Chondrocyte (in vitro differentiated cells): ENCODE measurements around the gene PARP11. TPM values are rescaled to one million over a fixed set of nuclear protein-coding genes. Genes with fewer than 3 reads are reported as not detected.

Source experiments
- DNase-seq: peaks from one replicate; pipeline ENCODE4 v3.0.0; 2021; ENCODE audit warnings: mixed read lengths, low spot score
- H3K27ac Mint-ChIP-seq: one replicate; pipeline ENCODE4 v1.8.0; 2021; ENCODE audit warnings: mild to moderate bottlenecking, moderate library complexity, mixed read lengths; ENCODE audit not compliant: unreplicated experiment
- H3K27me3 Mint-ChIP-seq: 2 replicates; pipeline ENCODE4 v1.8.0; 2021; ENCODE audit warnings: low read depth, mixed read lengths
- H3K36me3 Mint-ChIP-seq: 2 replicates; pipeline ENCODE4 v1.8.0; 2021; ENCODE audit warnings: low read depth, mixed read lengths
- H3K4me1 Mint-ChIP-seq: 2 replicates; pipeline ENCODE4 v1.8.0; 2021; ENCODE audit warnings: low read depth, mild to moderate bottlenecking, mixed read lengths
- H3K4me3 Mint-ChIP-seq: one replicate; pipeline ENCODE4 v1.8.0; 2021; ENCODE audit warnings: mild to moderate bottlenecking, moderate library complexity, mixed read lengths; ENCODE audit not compliant: unreplicated experiment
- H3K9me3 Mint-ChIP-seq: 2 replicates; pipeline ENCODE4 v1.8.0; 2021; ENCODE audit warnings: low read depth, mixed read lengths
- CTCF ChIP-seq: fragments of 200-600 bp; sonication (generic); IDR thresholded peaks from 2 replicates; pipeline ENCODE4 v1.5.0; 2021; ENCODE audit warnings: antibody characterized with exemption, mild to moderate bottlenecking, moderate library complexity
- total RNA-seq: library from RNA; stranded (reverse); gene quantifications from 3 replicates; pipeline ENCODE4 v1.2.1, GENCODE V29; 2021

Gene PARP11
- total RNA-seq, 1 donor from 2014 or later, result 10.2 TPM

GRCh38 chr12:3810540-3810939, 62.7 kb downstream of the PARP11 start:
- no peaks in the 10 kb centered on the region for H3K27me3 Mint-ChIP-seq
- no peak for DNase-seq
- no peak overlapping the region for H3K4me3 Mint-ChIP-seq
- peaks cover 9% of the 10 kb centered on the region for H3K36me3 Mint-ChIP-seq
- no peaks in the 10 kb centered on the region for H3K4me1 Mint-ChIP-seq
- TF ChIP-seq CTCF, result no peak
- H3K27ac Mint-ChIP-seq, result no peak overlapping the region
- no peaks in the 10 kb centered on the region for H3K9me3 Mint-ChIP-seq

- TF ChIP-seq CTCF, result no peak
- Mint-ChIP-seq H3K4me3 (no peak overlapping the region), H3K4me1 (no peaks in the 10 kb centered on the region), H3K36me3 (peaks cover 5% of the 10 kb centered on the region), H3K27me3 (no peaks in the 10 kb centered on the region), H3K9me3 (no peaks in the 10 kb centered on the region), H3K27ac (no peak overlapping the region)
- no peak for DNase-seq
Observed at GRCh38 chr12:3810016-3810370, 63.2 kb downstream of the PARP11 start.

GRCh38 chr12:3809357-3810015, 63.7 kb downstream of the PARP11 start:
- H3K36me3 Mint-ChIP-seq, result peaks cover 5% of the 10 kb centered on the region
- H3K4me3 Mint-ChIP-seq, result no peak overlapping the region
- no peak for TF ChIP-seq CTCF
- no peaks in the 10 kb centered on the region for H3K27me3 Mint-ChIP-seq
- H3K9me3 Mint-ChIP-seq, result no peaks in the 10 kb centered on the region
- DNase-seq, result no peak
- H3K27ac Mint-ChIP-seq, result no peak overlapping the region
- H3K4me1 Mint-ChIP-seq, result no peaks in the 10 kb centered on the region

- no peaks in the 10 kb centered on the region for H3K9me3 Mint-ChIP-seq
- H3K4me1 Mint-ChIP-seq, result no peaks in the 10 kb centered on the region
- H3K27ac Mint-ChIP-seq, result no peak overlapping the region
- no peak for DNase-seq
- no peak for TF ChIP-seq CTCF
- no peaks in the 10 kb centered on the region for H3K27me3 Mint-ChIP-seq
- H3K4me3 Mint-ChIP-seq, result no peak overlapping the region
- peaks cover 5% of the 10 kb centered on the region for H3K36me3 Mint-ChIP-seq
Observed at GRCh38 chr12:3805077-3805476, 68.1 kb downstream of the PARP11 start.

GRCh38 chr12:3803865-3804472, 69.2 kb downstream of the PARP11 start:
- Mint-ChIP-seq H3K27me3 (no peaks in the 10 kb centered on the region), H3K9me3 (no peaks in the 10 kb centered on the region), H3K4me1 (no peaks in the 10 kb centered on the region), H3K27ac (no peak overlapping the region), H3K36me3 (peaks cover 5% of the 10 kb centered on the region), H3K4me3 (no peak overlapping the region)
- TF ChIP-seq CTCF, result peak; percentile 96
- DNase-seq, result no peak
